Panc1 (cell line): ENCODE results near the gene LMF1. TPM values are rescaled to one million over a fixed set of nuclear protein-coding genes. Genes with fewer than 3 reads are reported as not detected.

Experiments
- ATAC-seq: fragments of 200-7000 bp; cut with Tn5 transposase; 2 replicates; pipeline ENCODE4 v1.9.1; 2020; ENCODE audit warnings: mild to moderate bottlenecking, moderate library complexity
- BruUV-seq: library from RNA; stranded (reverse); fragments of 400-500 nt; replicated peaks from 2 replicates; lab custom pipeline; 2021; lab: Mats Ljungman, UMichigan
- CTCF ChIA-PET: fragments of 300-600 bp; sonication (Branson Sonifier 250); formaldehyde crosslinking; loops from one replicate; lab custom pipeline; 2022; ENCODE audit warnings: antibody characterized with exemption; lab: Charles Lee
- POLR2A ChIA-PET: fragments of 300-600 bp; sonication (Branson Sonifier 250); formaldehyde crosslinking; loops from one replicate; lab custom pipeline; 2022; ENCODE audit warnings: antibody characterized with exemption; lab: Charles Lee
- DNase-seq: peaks from one replicate; pipeline ENCODE4 v3.0.0-alpha.2; 2010; ENCODE audit warnings: low read depth, low spot score
- H3K27ac ChIP-seq: 2 replicates; pipeline ENCODE4 v1.5.1; 2011; ENCODE audit warnings: mild to moderate bottlenecking, low read length, inconsistent platforms
- H3K27me3 ChIP-seq: fragments of 200-500 bp; sonication (Bioruptor generic); 2 replicates; pipeline ENCODE4 v1.6.0; 2014; ENCODE audit warnings: low read length, inconsistent platforms; ENCODE audit not compliant: control insufficient read depth, insufficient read depth
- H3K36me3 ChIP-seq: fragments of 200-500 bp; sonication (Bioruptor generic); 2 replicates; pipeline ENCODE4 v1.5.1; 2014; ENCODE audit warnings: inconsistent platforms, mild to moderate bottlenecking, low read length, moderate library complexity; ENCODE audit not compliant: control insufficient read depth, insufficient read depth
- H3K4me1 ChIP-seq: 2 replicates; pipeline ENCODE4 v1.5.1; 2011; ENCODE audit warnings: inconsistent platforms, mild to moderate bottlenecking, low read length, moderate library complexity; ENCODE audit not compliant: control insufficient read depth, insufficient read depth
- H3K4me3 ChIP-seq, 2 experiments: 2 replicates each; pipeline ENCODE4 v1.5.1; 2011 to 2012; ENCODE audit warnings: low read depth in 2 of 2, low read length in 2 of 2, mild to moderate bottlenecking in 2 of 2, inconsistent platforms in 1 of 2, moderate library complexity in 1 of 2
- H3K9me3 ChIP-seq: fragments of 200-500 bp; sonication (Bioruptor generic); 2 replicates; pipeline ENCODE4 v1.5.1; 2014; ENCODE audit warnings: low read depth, mild to moderate bottlenecking, inconsistent platforms, low read length, moderate library complexity; ENCODE audit not compliant: control insufficient read depth, insufficient read depth
- POLR2AphosphoS5 ChIP-seq: IDR thresholded peaks from 2 replicates; pipeline ENCODE4 v1.6.1; 2012; ENCODE audit warnings: mild to moderate bottlenecking, low read depth, low read length, moderate library complexity
- SIN3A ChIP-seq: IDR thresholded peaks from 2 replicates; pipeline ENCODE4 v1.6.1; 2012; ENCODE audit warnings: low read depth, mild to moderate bottlenecking, low read length, moderate library complexity, borderline replicate concordance; ENCODE audit not compliant: insufficient read depth
- TCF7L2 ChIP-seq: IDR thresholded peaks from 2 replicates; pipeline ENCODE4 v1.6.1; 2011; ENCODE audit warnings: mild to moderate bottlenecking, low read depth, low read length, inconsistent platforms
- in situ Hi-C: cut with HindIII; loops from 2 replicates; pipeline ENCODE4 v1.10.0; 2016; ENCODE audit warnings: low sequenced_read_pairs, low pct_unique_long_range_greater_than_20kb
- intact Hi-C: fragments of 100-400 bp; cut with micrococcal nuclease; formaldehyde crosslinking; loops from one replicate; pipeline ENCODE4 v1.10.0; 2022; ENCODE audit not compliant: unreplicated experiment
- total RNA-seq: library from RNA; stranded (reverse); gene quantifications from one replicate; pipeline ENCODE4 v1.2.1, GENCODE V29; 2021; ENCODE audit not compliant: unreplicated experiment
- TF ChIP-seq, protein P1 (sequence below): fragments of 450-650 bp; IDR thresholded peaks from 2 replicates; pipeline ENCODE4 v1.5.1; 2017; ENCODE audit warnings: mild to moderate bottlenecking
- TF ChIP-seq, protein P2 (sequence below), 2 experiments: IDR thresholded peaks; 2 replicates each; pipeline ENCODE4 v1.6.1; 2011 to 2012; ENCODE audit warnings: low read depth in 2 of 2, control low read depth in 1 of 2, low read length in 1 of 2, mild to moderate bottlenecking in 1 of 2, moderate library complexity in 1 of 2; ENCODE audit not compliant: insufficient read depth in 1 of 2

Gene LMF1
- total RNA-seq, 1 experiment from 2014 or later: 24.3 TPM

DNA sequence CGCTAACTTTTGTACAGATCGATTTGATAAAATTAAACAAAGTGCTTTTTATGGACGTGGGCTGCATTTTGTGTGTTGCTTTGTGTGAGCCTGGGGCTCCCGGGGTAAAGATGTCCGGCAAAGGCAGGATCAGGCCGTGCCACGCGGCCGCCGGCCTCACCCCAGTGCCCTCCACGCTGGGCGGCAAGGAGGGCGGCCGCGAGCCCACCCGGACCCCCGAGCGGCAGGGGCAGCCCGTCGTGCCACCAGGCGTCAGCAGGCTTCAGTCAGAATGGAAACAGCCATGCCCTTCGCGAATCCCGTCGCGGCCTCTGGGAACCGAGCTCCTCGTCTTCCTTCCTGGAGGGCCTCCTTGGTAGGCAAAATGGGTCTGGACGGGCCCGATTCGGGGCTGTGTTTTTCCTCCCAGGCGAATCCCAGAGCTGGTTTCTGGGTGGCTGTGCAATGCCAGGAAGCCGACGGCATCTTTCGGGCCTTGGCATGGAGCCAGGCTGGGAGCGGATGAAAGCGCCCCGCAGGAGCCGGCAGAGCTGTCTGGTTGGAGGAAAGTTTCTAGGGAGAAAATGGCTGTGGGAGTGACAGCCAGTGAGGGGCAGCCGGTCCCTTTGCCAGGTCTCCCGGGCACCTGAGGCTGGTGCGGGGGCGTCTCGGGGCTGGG, 16.3 kb upstream of the LMF1 start:
- POLR2A ChIA-PET: no interaction called here
- H3K27me3 ChIP-seq: no peaks in the 10 kb centered on the region
- no peak for ATAC-seq
- intact Hi-C loops: no loop called here
- H3K27ac ChIP-seq: no peak overlapping the region
- no peak overlapping the region for H3K4me3 ChIP-seq
- H3K4me1 ChIP-seq: no peaks in the 10 kb centered on the region
- no peaks in the 10 kb centered on the region for H3K36me3 ChIP-seq
- TF ChIP-seq POLR2AphosphoS5 (no peak), TCF7L2 (no peak), SIN3A (no peak)
- TF ChIP-seq, protein P1, sequence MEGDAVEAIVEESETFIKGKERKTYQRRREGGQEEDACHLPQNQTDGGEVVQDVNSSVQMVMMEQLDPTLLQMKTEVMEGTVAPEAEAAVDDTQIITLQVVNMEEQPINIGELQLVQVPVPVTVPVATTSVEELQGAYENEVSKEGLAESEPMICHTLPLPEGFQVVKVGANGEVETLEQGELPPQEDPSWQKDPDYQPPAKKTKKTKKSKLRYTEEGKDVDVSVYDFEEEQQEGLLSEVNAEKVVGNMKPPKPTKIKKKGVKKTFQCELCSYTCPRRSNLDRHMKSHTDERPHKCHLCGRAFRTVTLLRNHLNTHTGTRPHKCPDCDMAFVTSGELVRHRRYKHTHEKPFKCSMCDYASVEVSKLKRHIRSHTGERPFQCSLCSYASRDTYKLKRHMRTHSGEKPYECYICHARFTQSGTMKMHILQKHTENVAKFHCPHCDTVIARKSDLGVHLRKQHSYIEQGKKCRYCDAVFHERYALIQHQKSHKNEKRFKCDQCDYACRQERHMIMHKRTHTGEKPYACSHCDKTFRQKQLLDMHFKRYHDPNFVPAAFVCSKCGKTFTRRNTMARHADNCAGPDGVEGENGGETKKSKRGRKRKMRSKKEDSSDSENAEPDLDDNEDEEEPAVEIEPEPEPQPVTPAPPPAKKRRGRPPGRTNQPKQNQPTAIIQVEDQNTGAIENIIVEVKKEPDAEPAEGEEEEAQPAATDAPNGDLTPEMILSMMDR: no peak
- TF ChIP-seq, protein P2, sequence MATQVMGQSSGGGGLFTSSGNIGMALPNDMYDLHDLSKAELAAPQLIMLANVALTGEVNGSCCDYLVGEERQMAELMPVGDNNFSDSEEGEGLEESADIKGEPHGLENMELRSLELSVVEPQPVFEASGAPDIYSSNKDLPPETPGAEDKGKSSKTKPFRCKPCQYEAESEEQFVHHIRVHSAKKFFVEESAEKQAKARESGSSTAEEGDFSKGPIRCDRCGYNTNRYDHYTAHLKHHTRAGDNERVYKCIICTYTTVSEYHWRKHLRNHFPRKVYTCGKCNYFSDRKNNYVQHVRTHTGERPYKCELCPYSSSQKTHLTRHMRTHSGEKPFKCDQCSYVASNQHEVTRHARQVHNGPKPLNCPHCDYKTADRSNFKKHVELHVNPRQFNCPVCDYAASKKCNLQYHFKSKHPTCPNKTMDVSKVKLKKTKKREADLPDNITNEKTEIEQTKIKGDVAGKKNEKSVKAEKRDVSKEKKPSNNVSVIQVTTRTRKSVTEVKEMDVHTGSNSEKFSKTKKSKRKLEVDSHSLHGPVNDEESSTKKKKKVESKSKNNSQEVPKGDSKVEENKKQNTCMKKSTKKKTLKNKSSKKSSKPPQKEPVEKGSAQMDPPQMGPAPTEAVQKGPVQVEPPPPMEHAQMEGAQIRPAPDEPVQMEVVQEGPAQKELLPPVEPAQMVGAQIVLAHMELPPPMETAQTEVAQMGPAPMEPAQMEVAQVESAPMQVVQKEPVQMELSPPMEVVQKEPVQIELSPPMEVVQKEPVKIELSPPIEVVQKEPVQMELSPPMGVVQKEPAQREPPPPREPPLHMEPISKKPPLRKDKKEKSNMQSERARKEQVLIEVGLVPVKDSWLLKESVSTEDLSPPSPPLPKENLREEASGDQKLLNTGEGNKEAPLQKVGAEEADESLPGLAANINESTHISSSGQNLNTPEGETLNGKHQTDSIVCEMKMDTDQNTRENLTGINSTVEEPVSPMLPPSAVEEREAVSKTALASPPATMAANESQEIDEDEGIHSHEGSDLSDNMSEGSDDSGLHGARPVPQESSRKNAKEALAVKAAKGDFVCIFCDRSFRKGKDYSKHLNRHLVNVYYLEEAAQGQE (IDR thresholded peaks at IDR 0.05; ENCODE audit: insufficient read depth in 1 of 2, low read depth in 2 of 2, low read length in 1 of 2): no peak
- in situ Hi-C loops: no loop called here
- CTCF ChIA-PET: no interaction called here
- H3K9me3 ChIP-seq: no peaks in the 10 kb centered on the region
- DNase-seq: no peak
- BruUV-seq: no TSS peak

DNA sequence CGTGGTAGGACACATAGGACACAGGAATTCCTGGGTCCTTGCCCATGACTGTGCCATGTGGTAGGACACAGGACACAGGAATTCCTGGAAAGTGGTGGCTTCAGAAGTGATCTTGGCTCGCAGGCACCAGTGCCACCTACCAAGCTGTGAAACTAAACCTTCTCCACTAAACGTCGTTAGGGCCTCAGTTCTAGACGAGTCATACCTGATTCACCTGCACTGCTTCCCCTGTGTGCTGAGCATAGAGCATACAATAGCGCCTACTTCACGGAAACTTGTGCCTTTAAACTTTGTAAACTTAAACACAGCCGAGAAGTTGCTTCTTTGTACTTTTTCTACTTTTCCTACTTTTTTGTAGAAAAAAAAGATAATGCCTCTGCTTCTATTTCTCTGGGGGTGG, 15.6 kb upstream of the LMF1 start:
- H3K4me1 ChIP-seq: no peaks in the 10 kb centered on the region
- H3K36me3 ChIP-seq: no peaks in the 10 kb centered on the region
- BruUV-seq: no TSS peak
- in situ Hi-C loops: no loop called here
- no peak for DNase-seq
- H3K27ac ChIP-seq: no peak overlapping the region
- ChIA-PET CTCF (no interaction called here), POLR2A (no interaction called here)
- intact Hi-C loops: no loop called here
- ATAC-seq: no peak
- H3K9me3 ChIP-seq: no peaks in the 10 kb centered on the region
- no peaks in the 10 kb centered on the region for H3K27me3 ChIP-seq
- H3K4me3 ChIP-seq: no peak overlapping the region
- no peak for TF ChIP-seq POLR2AphosphoS5
- no peak for TF ChIP-seq SIN3A
- TF ChIP-seq, protein P2 (IDR thresholded peaks at IDR 0.05; ENCODE audit: insufficient read depth in 1 of 2, low read depth in 2 of 2, low read length in 1 of 2): no peak
- no peak for TF ChIP-seq TCF7L2
- TF ChIP-seq, protein P1: no peak
